IPS-18c (cell line): ENCODE measurements around the gene FBXO9.

ENCODE experiments used
- H3K4me3 ChIP-seq: 2 replicates; pipeline ENCODE4 v1.7.0; 2013; ENCODE audit warnings: low read depth, mild to moderate bottlenecking, low read length, moderate library complexity; ENCODE audit not compliant: insufficient read depth
- H3K9me3 ChIP-seq: one replicate; pipeline ENCODE4 v1.6.1; 2013; ENCODE audit warnings: mild to moderate bottlenecking, low read length, moderate library complexity; ENCODE audit not compliant: control insufficient read depth, insufficient read depth

FBXO9 gene

DNA sequence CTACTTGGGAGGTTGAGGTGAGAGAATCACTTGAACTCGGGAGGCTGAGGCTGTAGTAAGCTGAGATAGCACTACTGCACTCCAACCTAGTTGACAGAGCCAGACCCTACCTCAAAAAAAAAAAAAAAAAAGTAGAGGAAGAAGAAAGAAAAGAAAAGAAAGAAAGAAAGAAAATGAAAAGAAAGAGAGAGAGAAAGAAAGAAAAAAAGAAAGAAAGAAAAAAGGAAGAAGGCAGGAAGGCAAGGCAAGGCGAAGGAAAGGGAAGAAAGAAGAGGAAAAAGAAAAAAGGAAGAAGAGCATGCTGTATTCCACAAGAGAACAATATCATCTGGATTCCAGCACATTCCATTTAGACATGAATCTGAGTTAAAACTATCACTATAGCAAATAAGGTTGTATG lies 79.6 kb downstream of the FBXO9 start:
- Histone ChIP-seq H3K4me3 (no peak overlapping the region), H3K9me3 (no peaks in the 10 kb centered on the region)

DNA sequence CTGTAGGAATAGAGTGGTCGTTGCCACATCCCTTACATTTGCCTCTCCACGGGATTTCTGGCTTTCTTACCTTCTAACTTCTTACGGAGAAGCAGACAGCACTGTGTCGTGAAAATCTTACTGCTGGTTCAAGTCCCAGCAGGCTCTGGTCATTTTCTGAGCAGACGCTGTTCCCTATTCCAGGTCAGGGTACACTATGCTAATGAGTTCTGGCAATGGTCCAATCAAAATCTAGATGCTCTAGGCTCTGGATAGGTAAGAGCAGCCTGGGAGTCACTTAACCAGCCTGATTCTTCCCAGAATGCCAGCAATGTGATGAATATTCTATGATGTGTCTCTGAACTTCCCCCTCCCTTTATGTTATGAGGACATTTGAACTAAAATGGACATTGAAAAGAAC lies 83.5 kb downstream of the FBXO9 start, which contains the start of gene GCM1:
Gene GCM1, minus strand, starts transcription at position 158 of the 400 bp plus-strand sequence. CDS start 3,209 bp downstream, outside the sequence.
- Histone ChIP-seq H3K4me3 (no peak within 1 kb of the TSS), H3K9me3 (no peaks in the 10 kb centered on the region)
